Gastroesophageal sphincter (tissue), 4 donors: ENCODE measurements around the gene CTLA4. TPM values are rescaled to one million over a fixed set of nuclear protein-coding genes. Genes with fewer than 3 reads are reported as not detected.
A peak's percentile ranks its signal among the peaks of the same experiment; 100 is the strongest.

Source experiments
- ATAC-seq: fragments of 150-250 bp; one replicate; pipeline ENCODE4 v1.9.1; 2016; ENCODE audit warnings: mild to moderate bottlenecking, moderate library complexity
- H3K27ac ChIP-seq, 4 donors: fragments of 200-600 bp; sonication (generic) in 3 of 4; 1 replicate in 3 of 4; 2 replicates in 1 of 4; pipeline ENCODE4 v1.5.1; 2016 to 2019
- H3K27me3 ChIP-seq: fragments of 200-600 bp; sonication (generic); one replicate; pipeline ENCODE4 v1.5.1; 2019
- H3K36me3 ChIP-seq, 2 donors: fragments of 200-600 bp; sonication (generic); one replicate each; pipeline ENCODE4 v1.5.1; 2019; ENCODE audit warnings: control low read depth in 1 of 2
- H3K4me1 ChIP-seq, 3 donors: fragments of 200-600 bp; sonication (generic); 1 replicate in 2 of 3; 2 replicates in 1 of 3; pipeline ENCODE4 v1.5.1; 2016 to 2019; ENCODE audit warnings: control low read depth in 2 of 3
- H3K4me3 ChIP-seq, 2 donors: fragments of 200-600 bp; sonication (generic); one replicate each; pipeline ENCODE4 v1.5.1; 2019; ENCODE audit warnings: mild to moderate bottlenecking in 1 of 2, moderate library complexity in 1 of 2
- H3K9me3 ChIP-seq, 3 donors: fragments of 200-600 bp; sonication (generic); one replicate each; pipeline ENCODE4 v1.5.1; 2017 to 2019; ENCODE audit warnings: control low read depth in 2 of 3
- EP300 ChIP-seq: sonication (generic); formaldehyde crosslinking; IDR thresholded peaks from one replicate; pipeline ENCODE4 v1.6.1; 2017; ENCODE audit warnings: antibody characterized with exemption, mild to moderate bottlenecking
- POLR2A ChIP-seq, 2 donors: fragments of 450-650 bp; IDR thresholded peaks; one replicate each; pipeline ENCODE4 v1.6.1; 2017; ENCODE audit warnings: antibody characterized with exemption in 2 of 2, mild to moderate bottlenecking in 2 of 2, moderate library complexity in 1 of 2
- POLR2AphosphoS5 ChIP-seq: sonication (generic); formaldehyde crosslinking; IDR thresholded peaks from one replicate; pipeline ENCODE4 v1.6.1; 2017; ENCODE audit warnings: antibody characterized with exemption
- WGBS, 2 donors: methylation state at CpG; one replicate each; pipeline ENCODE4 v1.1.5; 2018; ENCODE audit warnings: low coverage in 1 of 2; 5-methylcytosine and 5-hydroxymethylcytosine counted together
- total RNA-seq, 4 donors: library from RNA; depleted of rRNA; stranded (reverse); fragments of >200 nt; gene quantifications; one replicate each; pipeline ENCODE4 v1.1.0, GENCODE V29; 2016
- TF ChIP-seq, protein P1 (sequence below), 4 experiments: fragments of 200-600 bp in 2 of 4; fragments of 450-650 bp in 2 of 4; sonication (generic) in 1 of 4; IDR thresholded peaks; one replicate each; pipeline ENCODE4 v1.5.1; 2017 to 2019; ENCODE audit warnings: antibody characterized with exemption in 4 of 4, mild to moderate bottlenecking in 2 of 4, moderate library complexity in 2 of 4

Gene CTLA4
- total RNA-seq, 4 donors from 2014 or later, result 0.81 TPM; not detected in 3

DNA sequence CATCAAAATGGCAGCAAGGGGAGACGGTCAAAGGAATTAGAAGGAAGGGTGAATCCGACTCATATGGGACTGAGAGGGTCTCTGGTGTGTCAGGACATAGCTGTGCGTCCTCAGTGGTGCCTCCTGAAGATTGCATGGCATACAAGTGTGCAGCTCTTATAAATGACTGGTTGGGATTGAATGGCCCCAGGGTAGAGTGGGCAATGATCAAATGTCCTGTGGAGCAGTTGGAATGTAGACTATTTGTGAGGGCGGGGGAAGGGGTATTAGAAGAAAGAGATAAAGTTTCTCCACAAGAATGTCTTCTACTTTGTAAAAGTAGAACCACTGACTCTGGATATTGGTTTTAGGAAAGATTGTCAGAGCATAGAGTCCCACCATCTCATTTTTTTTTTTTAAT lies 24.6 kb downstream of the CTLA4 start:
- Histone ChIP-seq H3K27me3 (no peaks in the 10 kb centered on the region), H3K36me3 (no peaks in the 10 kb centered on the region), H3K9me3 (no peaks in the 10 kb centered on the region), H3K4me3 (no peak overlapping the region), H3K4me1 (peaks cover 2 to 43% (median 4%) of the 10 kb centered on the region in 3 donors), H3K27ac (no peak overlapping the region)
- no peak for ATAC-seq
- TF ChIP-seq EP300 (no peak), POLR2AphosphoS5 (no peak), POLR2A (IDR thresholded peaks at IDR 0.05) (no peak)
- TF ChIP-seq, protein P1, sequence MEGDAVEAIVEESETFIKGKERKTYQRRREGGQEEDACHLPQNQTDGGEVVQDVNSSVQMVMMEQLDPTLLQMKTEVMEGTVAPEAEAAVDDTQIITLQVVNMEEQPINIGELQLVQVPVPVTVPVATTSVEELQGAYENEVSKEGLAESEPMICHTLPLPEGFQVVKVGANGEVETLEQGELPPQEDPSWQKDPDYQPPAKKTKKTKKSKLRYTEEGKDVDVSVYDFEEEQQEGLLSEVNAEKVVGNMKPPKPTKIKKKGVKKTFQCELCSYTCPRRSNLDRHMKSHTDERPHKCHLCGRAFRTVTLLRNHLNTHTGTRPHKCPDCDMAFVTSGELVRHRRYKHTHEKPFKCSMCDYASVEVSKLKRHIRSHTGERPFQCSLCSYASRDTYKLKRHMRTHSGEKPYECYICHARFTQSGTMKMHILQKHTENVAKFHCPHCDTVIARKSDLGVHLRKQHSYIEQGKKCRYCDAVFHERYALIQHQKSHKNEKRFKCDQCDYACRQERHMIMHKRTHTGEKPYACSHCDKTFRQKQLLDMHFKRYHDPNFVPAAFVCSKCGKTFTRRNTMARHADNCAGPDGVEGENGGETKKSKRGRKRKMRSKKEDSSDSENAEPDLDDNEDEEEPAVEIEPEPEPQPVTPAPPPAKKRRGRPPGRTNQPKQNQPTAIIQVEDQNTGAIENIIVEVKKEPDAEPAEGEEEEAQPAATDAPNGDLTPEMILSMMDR (IDR thresholded peaks at IDR 0.05), result no peak
- WGBS, 2 donors, result 99 to 100% methylated on average over 4 of the region's 4 CpGs

DNA sequence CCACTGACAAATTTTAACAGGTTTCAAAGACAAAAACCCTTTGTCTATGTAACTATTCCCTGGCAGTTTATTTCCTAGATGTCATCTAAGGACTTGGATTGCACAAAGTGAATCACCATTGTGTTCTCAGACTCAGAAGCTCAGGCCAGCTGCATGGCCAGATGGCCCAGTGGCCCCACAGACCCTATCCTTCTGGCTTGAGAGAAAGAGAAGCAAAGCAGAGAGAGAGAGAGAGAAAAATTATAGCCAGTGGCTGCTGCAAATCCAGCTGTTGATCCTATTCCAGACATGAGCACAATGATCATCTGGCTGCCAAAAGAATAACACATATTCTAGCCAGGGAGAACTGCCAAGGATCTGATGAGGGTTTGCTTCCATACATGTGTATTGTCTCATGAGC lies 25.8 kb downstream of the CTLA4 start:
- Histone ChIP-seq H3K27ac (peak overlapping the region in 3 of 4 donors; percentile 18 to 50 (median 42)), H3K9me3 (no peaks in the 10 kb centered on the region), H3K36me3 (no peaks in the 10 kb centered on the region), H3K27me3 (no peaks in the 10 kb centered on the region), H3K4me1 (peaks cover 0 to 32% (median 4%) of the 10 kb centered on the region in 3 donors), H3K4me3 (no peak overlapping the region)
- peak; percentile 75 for ATAC-seq
- peak; percentile 21 for TF ChIP-seq POLR2AphosphoS5
- TF ChIP-seq, protein P1 (IDR thresholded peaks at IDR 0.05), result no peak
- TF ChIP-seq EP300, result no peak

DNA sequence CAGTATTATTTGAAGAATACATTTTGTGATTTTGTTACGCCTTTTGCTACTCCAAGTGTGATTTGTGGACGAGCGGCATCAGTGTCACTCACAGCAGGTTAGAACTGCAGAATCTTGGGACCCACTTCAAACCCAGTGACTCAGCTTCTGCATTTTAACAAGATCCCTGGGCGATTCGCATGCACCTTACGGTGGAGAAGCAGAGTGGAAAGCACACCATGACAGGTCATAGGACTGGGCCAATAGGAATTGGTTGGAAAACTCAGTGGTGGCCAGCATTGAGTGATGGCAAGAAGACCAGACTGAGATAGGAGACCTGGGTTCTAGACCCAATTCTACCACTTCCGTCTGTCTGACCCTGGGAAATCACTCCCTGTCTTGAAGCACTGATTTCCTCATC lies 26.3 kb downstream of the CTLA4 start:
- Histone ChIP-seq H3K9me3 (no peaks in the 10 kb centered on the region), H3K4me1 (peaks cover 0 to 29% (median 4%) of the 10 kb centered on the region in 3 donors), H3K36me3 (no peaks in the 10 kb centered on the region), H3K27ac (peak overlapping the region in 3 of 4 donors; percentile 18 to 50 (median 42)), H3K27me3 (no peaks in the 10 kb centered on the region), H3K4me3 (no peak overlapping the region)
- no peak for TF ChIP-seq EP300
- TF ChIP-seq, protein P1 (IDR thresholded peaks at IDR 0.05), result no peak
- no peak for TF ChIP-seq POLR2A (IDR thresholded peaks at IDR 0.05)
- no peak for TF ChIP-seq POLR2AphosphoS5
- 37 to 72% methylated on average over 6 of the region's 7 CpGs for WGBS, 2 donors
- peak; percentile 16 for ATAC-seq

DNA sequence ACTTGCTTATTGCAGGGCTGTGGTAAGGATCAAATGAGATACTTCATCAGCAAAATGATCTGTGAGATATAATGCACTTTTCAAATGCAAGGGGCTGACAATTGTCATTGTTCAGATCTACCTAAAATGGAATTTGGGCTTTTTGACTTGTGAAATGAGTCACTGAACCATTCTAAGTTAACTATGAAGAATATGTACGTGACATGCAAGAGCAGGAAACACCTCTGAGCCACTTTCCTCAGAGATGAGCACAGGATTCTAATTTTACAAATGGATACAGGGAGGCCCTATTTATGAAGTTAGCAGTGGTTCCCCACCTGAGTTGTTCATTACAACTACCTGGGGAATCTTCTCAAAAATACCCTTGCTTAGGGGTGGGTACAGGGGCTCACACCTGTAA lies 26.7 kb downstream of the CTLA4 start:
- no peak for ATAC-seq
- WGBS, 2 donors, result 57 to 80% methylated on average over 1 of the region's 1 CpG

DNA sequence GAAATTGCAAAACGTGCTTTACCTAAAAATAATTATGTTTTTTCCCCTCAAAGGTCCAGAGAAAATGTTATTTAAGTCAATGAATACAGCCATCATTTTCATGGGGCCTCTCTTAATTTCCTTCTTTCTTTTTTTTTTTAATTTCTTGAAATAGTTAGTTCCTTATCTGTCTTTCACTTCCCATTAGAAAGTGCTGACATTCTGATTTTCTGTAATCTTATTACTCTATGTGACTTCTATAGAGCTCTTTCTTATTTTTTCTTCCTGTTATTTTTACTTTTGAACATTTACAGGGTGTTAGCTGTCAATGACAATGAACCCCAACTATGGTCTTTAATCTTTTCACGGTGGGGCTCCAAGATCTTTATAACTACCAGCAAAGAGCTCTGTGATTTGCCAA lies 30.0 kb downstream of the CTLA4 start:
- no peak for ATAC-seq
- no peak for TF ChIP-seq EP300
- no peak for TF ChIP-seq POLR2A (IDR thresholded peaks at IDR 0.05)
- TF ChIP-seq POLR2AphosphoS5, result no peak
- TF ChIP-seq, protein P1 (IDR thresholded peaks at IDR 0.05), result no peak
- Histone ChIP-seq H3K4me3 (no peak overlapping the region), H3K27me3 (no peaks in the 10 kb centered on the region), H3K27ac (peak overlapping the region in 1 of 4 donors; percentile 1), H3K36me3 (no peaks in the 10 kb centered on the region), H3K4me1 (peaks cover 0 to 17% (median 4%) of the 10 kb centered on the region in 3 donors), H3K9me3 (peaks cover 0 to 14% (median 0%) of the 10 kb centered on the region in 3 donors)
- WGBS, 2 donors, result 57 to 100% methylated on average over 1 to 2 of the region's 2 CpGs

More for the DNA sequence above, 26.7 kb downstream of the CTLA4 start:
- Histone ChIP-seq H3K27me3 (no peaks in the 10 kb centered on the region), H3K27ac (peak overlapping the region in 2 of 4 donors; percentile 42 to 50), H3K4me3 (no peak overlapping the region), H3K4me1 (peaks cover 0 to 29% (median 4%) of the 10 kb centered on the region in 3 donors), H3K9me3 (no peaks in the 10 kb centered on the region), H3K36me3 (no peaks in the 10 kb centered on the region)
- TF ChIP-seq, protein P1 (IDR thresholded peaks at IDR 0.05), result no peak
- TF ChIP-seq POLR2AphosphoS5 (no peak), POLR2A (IDR thresholded peaks at IDR 0.05) (no peak), EP300 (no peak)
